HepG2 (cell line): ENCODE data around the gene NXPE3. TPM values are rescaled to one million over a fixed set of nuclear protein-coding genes. Genes with fewer than 3 reads are reported as not detected.

ENCODE experiments used
- ATAC-seq: fragments of 200-7000 bp; cut with Tn5 transposase; 3 replicates; pipeline ENCODE4 v1.9.1; 2020; ENCODE audit warnings: mild to moderate bottlenecking, moderate library complexity
- BruUV-seq: library from RNA; stranded (reverse); fragments of 400-500 nt; replicated peaks from 2 replicates; lab custom pipeline; 2021; lab: Mats Ljungman, UMichigan
- CTCF ChIA-PET: fragments of 300-600 bp; formaldehyde crosslinking; extraction: SDS; loops from one replicate; lab custom pipeline; 2021; ENCODE audit warnings: low total read pairs, inconsistent platforms, low intra/inter-chr PET ratio; lab: Yijun Ruan, JAX
- POLR2A ChIA-PET: fragments of 350-600 bp; sonication (Branson Sonifier 250); formaldehyde crosslinking; loops from one replicate; lab custom pipeline; 2020; ENCODE audit warnings: antibody characterized with exemption, inconsistent platforms; lab: Yijun Ruan, JAX
- DNase-seq: peaks from one replicate; pipeline ENCODE4 v3.0.0-alpha.2; 2015; ENCODE audit warnings: low spot score
- FAIRE-seq: peaks from 3 replicates; lab custom pipeline; 2011; peaks lifted over from hg19 to GRCh38; lab: Jason Lieb, UNC
- H2AFZ ChIP-seq: one replicate; pipeline ENCODE4 v1.6.1; 2011; ENCODE audit warnings: low read length, inconsistent platforms
- H3K27ac ChIP-seq: fragments of 300-600 bp; 3 replicates; pipeline ENCODE4 v1.8.0; 2011; ENCODE audit warnings: mixed run types, mild to moderate bottlenecking, mixed read lengths, low read length, inconsistent platforms; ENCODE audit not compliant: insufficient read depth; ENCODE audit errors: extremely low read length
- H3K27me3 ChIP-seq, 2 experiments: fragments of 200-600 bp in 1 of 2; 2 replicates in 1 of 2; 3 replicates in 1 of 2; pipeline versions ENCODE4 v1.6.0 to v1.8.0; 2011; ENCODE audit warnings: low read length in 2 of 2, mild to moderate bottlenecking in 2 of 2, moderate library complexity in 2 of 2, inconsistent platforms in 1 of 2; ENCODE audit not compliant: insufficient read depth in 2 of 2, control insufficient read depth in 1 of 2
- H3K36me3 ChIP-seq, 2 experiments: fragments of 200-600 bp in 1 of 2; replicated peaks in 1 of 2; 2 replicates in 1 of 2; 3 replicates in 1 of 2; pipeline versions ENCODE4 v1.5.1 to v1.8.0; 2011; ENCODE audit warnings: low read length in 2 of 2, inconsistent platforms in 1 of 2; ENCODE audit not compliant: insufficient read depth in 2 of 2, control insufficient read depth in 1 of 2
- H3K4me1 ChIP-seq: 2 replicates; pipeline ENCODE4 v1.5.1; 2012; ENCODE audit warnings: low read length, inconsistent platforms; ENCODE audit not compliant: insufficient read depth
- H3K4me2 ChIP-seq: 2 replicates; pipeline ENCODE4 v1.6.0; 2011; ENCODE audit warnings: low read depth, low read length, inconsistent platforms
- H3K4me3 ChIP-seq, 3 experiments: fragments of 200-600 bp in 1 of 3; sonication (generic), shearing (Covaris generic) in 1 of 3; replicated peaks in 1 of 3; 2 replicates each; pipeline ENCODE4 v1.5.1; 2011 to 2016; ENCODE audit warnings: low read length in 3 of 3, inconsistent platforms in 2 of 3, low read depth in 2 of 3, mild to moderate bottlenecking in 2 of 3, control low read depth in 1 of 3, mixed read lengths in 1 of 3; ENCODE audit not compliant: insufficient read depth in 1 of 3
- H3K79me2 ChIP-seq: one replicate; pipeline ENCODE4 v1.6.1; 2011; ENCODE audit warnings: low read length, inconsistent platforms; ENCODE audit not compliant: insufficient read depth
- H3K9ac ChIP-seq: 2 replicates; pipeline ENCODE4 v1.6.0; 2011; ENCODE audit warnings: mild to moderate bottlenecking, low read depth, low read length, inconsistent platforms; ENCODE audit not compliant: insufficient read depth
- H3K9me3 ChIP-seq: 2 replicates; pipeline ENCODE4 v1.5.1; 2012; ENCODE audit warnings: mild to moderate bottlenecking, low read length
- H4K20me1 ChIP-seq: 2 replicates; pipeline ENCODE4 v1.6.0; 2011; ENCODE audit warnings: inconsistent platforms, mild to moderate bottlenecking, low read length, moderate library complexity; ENCODE audit not compliant: insufficient read depth
- AKAP8 ChIP-seq: sonication (generic); formaldehyde crosslinking; IDR thresholded peaks from 2 replicates; pipeline ENCODE4 v1.5.1; 2020; ENCODE audit warnings: mild to moderate bottlenecking, missing genetic modification reagents
- ARNT2 ChIP-seq: sonication (generic); formaldehyde crosslinking; IDR thresholded peaks from 2 replicates; pipeline ENCODE4 v1.8.0; 2022; ENCODE audit warnings: mild to moderate bottlenecking, low read depth, missing genetic modification reagents, moderate library complexity
- CHD2 ChIP-seq: IDR thresholded peaks from 2 replicates; pipeline ENCODE4 v1.6.1; 2011; ENCODE audit warnings: low read depth, low read length, improper control_type of control experiment
- GTF3A ChIP-seq: sonication (generic); formaldehyde crosslinking; conservative IDR thresholded peaks from 2 replicates; pipeline ENCODE4 v1.4.0; 2020; ENCODE audit warnings: mild to moderate bottlenecking, missing genetic modification reagents
- MIXL1 ChIP-seq: IDR thresholded peaks from 2 replicates; pipeline ENCODE4 v1.6.1; 2016
- RFX3 ChIP-seq: IDR thresholded peaks from 2 replicates; pipeline ENCODE4 v1.6.1; 2016; ENCODE audit warnings: missing biosample characterization, missing genetic modification reagents
- SMYD3 ChIP-seq: sonication (generic); formaldehyde crosslinking; IDR thresholded peaks from 2 replicates; pipeline ENCODE4 v1.8.1; 2023; ENCODE audit warnings: mild to moderate bottlenecking, missing genetic modification reagents
- ZFP82 ChIP-seq: sonication (generic); formaldehyde crosslinking; IDR thresholded peaks from 2 replicates; pipeline ENCODE4 v1.5.1; 2020; ENCODE audit warnings: mild to moderate bottlenecking, missing genetic modification reagents, borderline replicate concordance
- ZNF143 ChIP-seq: sonication (generic); formaldehyde crosslinking; IDR thresholded peaks from 2 replicates; pipeline ENCODE4 v1.4.0; 2020; ENCODE audit warnings: missing genetic modification reagents
- ZNF354B ChIP-seq: sonication (generic); formaldehyde crosslinking; IDR thresholded peaks from 2 replicates; pipeline ENCODE4 v1.8.0; 2022; ENCODE audit warnings: mild to moderate bottlenecking, missing genetic modification reagents
- ZNF451 ChIP-seq: sonication (generic); formaldehyde crosslinking; IDR thresholded peaks from 2 replicates; pipeline ENCODE4 v1.5.0; 2020; ENCODE audit warnings: mild to moderate bottlenecking, missing genetic modification reagents
- ZNF572 ChIP-seq: sonication (generic); formaldehyde crosslinking; IDR thresholded peaks from 2 replicates; pipeline ENCODE4 v1.5.1; 2020; ENCODE audit warnings: mild to moderate bottlenecking, missing genetic modification reagents
- WGBS: methylation state at CpG from one replicate; pipeline ENCODE4 v1.1.6; 2017; ENCODE audit warnings: low lambda C conversion rate; 5-methylcytosine and 5-hydroxymethylcytosine counted together
- in situ Hi-C: cut with HindIII; loops from 2 replicates; pipeline ENCODE4 v1.10.0; 2017; ENCODE audit warnings: low pct_unique_long_range_greater_than_20kb; ENCODE audit not compliant: extremely low pct_ligation_motif_present
- intact Hi-C: fragments of 100-400 bp; cut with micrococcal nuclease; formaldehyde crosslinking; loops from one replicate; pipeline ENCODE4 v1.10.0; 2022; ENCODE audit not compliant: unreplicated experiment
- polyA plus RNA-seq, 8 experiments: library from polyadenylated mRNA; depleted of rRNA in 3 of 8; stranded (reverse) in 7 of 8; unstranded in 1 of 8; fragments of >200 nt; fragmentation: Illumina TruSeq in 4 of 8; extraction: Trizol in 4 of 8; gene quantifications; 2 replicates each; pipeline versions ENCODE4 v1.2.1 to v1.2.3, GENCODE V29; 2011 to 2016; ENCODE audit warnings: low read depth in 4 of 8, missing spikeins in 1 of 8, mixed read lengths in 1 of 8; ENCODE audit not compliant: insufficient read depth in 1 of 8
- total RNA-seq, 5 experiments: library from RNA; depleted of rRNA; stranded (reverse); fragments of >200 nt; fragmentation: Illumina TruSeq; extraction: Trizol; gene quantifications; 2 replicates each; pipeline ENCODE4 v1.2.3, GENCODE V29; 2016; ENCODE audit warnings: low read depth in 1 of 5
- TF ChIP-seq, protein P1 (sequence below): fragments of 450-650 bp; IDR thresholded peaks from 2 replicates; pipeline ENCODE4 v1.6.1; 2017; ENCODE audit warnings: mild to moderate bottlenecking
- TF ChIP-seq, protein P2 (sequence below), 2 experiments: fragments of 450-650 bp in 1 of 2; sonication (generic) in 1 of 2; formaldehyde crosslinking; IDR thresholded peaks; 2 replicates each; pipeline versions ENCODE4 v1.5.0 to v1.8.0; 2020 to 2022; ENCODE audit warnings: mild to moderate bottlenecking in 1 of 2, missing genetic modification reagents in 1 of 2
- TF ChIP-seq, protein P3 (sequence below): IDR thresholded peaks from 2 replicates; pipeline ENCODE4 v1.6.1; 2018; ENCODE audit warnings: missing genetic modification reagents, mild to moderate bottlenecking, missing compliant biosample characterization

The NXPE3 gene
- total and polyA plus RNA-seq, 2 of the 13 experiments (the other 11 are each of a cell fraction or from before 2014, with no cell fraction given): 3.5 to 4.7 TPM

DNA sequence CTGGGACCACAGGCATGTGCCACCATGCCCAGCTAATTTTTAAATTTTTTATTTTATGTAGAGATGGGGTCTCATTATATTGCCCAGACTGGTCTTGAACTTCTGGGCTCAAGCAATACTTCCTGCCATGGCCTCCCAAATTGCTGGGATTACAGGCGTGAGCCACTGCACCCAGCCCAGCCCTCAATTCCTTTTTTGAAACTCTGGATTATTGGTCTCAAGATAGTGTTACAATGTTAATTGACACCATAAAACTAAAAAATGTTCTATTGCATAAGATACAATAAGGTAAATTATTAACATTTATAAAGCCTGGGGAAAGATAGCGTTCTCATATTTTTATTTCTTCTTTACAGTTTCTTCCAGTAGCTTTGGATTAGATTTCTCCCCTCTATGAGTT is 66.4 kb downstream of the NXPE3 start (continued):
- TF ChIP-seq, protein P1, sequence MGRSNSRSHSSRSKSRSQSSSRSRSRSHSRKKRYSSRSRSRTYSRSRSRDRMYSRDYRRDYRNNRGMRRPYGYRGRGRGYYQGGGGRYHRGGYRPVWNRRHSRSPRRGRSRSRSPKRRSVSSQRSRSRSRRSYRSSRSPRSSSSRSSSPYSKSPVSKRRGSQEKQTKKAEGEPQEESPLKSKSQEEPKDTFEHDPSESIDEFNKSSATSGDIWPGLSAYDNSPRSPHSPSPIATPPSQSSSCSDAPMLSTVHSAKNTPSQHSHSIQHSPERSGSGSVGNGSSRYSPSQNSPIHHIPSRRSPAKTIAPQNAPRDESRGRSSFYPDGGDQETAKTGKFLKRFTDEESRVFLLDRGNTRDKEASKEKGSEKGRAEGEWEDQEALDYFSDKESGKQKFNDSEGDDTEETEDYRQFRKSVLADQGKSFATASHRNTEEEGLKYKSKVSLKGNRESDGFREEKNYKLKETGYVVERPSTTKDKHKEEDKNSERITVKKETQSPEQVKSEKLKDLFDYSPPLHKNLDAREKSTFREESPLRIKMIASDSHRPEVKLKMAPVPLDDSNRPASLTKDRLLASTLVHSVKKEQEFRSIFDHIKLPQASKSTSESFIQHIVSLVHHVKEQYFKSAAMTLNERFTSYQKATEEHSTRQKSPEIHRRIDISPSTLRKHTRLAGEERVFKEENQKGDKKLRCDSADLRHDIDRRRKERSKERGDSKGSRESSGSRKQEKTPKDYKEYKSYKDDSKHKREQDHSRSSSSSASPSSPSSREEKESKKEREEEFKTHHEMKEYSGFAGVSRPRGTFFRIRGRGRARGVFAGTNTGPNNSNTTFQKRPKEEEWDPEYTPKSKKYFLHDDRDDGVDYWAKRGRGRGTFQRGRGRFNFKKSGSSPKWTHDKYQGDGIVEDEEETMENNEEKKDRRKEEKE: no peak
- no peak for TF ChIP-seq MIXL1 (CRISPR knock-in tag)
- TF ChIP-seq, protein P2, sequence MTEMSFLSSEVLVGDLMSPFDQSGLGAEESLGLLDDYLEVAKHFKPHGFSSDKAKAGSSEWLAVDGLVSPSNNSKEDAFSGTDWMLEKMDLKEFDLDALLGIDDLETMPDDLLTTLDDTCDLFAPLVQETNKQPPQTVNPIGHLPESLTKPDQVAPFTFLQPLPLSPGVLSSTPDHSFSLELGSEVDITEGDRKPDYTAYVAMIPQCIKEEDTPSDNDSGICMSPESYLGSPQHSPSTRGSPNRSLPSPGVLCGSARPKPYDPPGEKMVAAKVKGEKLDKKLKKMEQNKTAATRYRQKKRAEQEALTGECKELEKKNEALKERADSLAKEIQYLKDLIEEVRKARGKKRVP (CRISPR knock-in tag; IDR thresholded peaks at IDR 0.05): no peak
- no peak for TF ChIP-seq ZFP82
- no peak for TF ChIP-seq AKAP8

DNA sequence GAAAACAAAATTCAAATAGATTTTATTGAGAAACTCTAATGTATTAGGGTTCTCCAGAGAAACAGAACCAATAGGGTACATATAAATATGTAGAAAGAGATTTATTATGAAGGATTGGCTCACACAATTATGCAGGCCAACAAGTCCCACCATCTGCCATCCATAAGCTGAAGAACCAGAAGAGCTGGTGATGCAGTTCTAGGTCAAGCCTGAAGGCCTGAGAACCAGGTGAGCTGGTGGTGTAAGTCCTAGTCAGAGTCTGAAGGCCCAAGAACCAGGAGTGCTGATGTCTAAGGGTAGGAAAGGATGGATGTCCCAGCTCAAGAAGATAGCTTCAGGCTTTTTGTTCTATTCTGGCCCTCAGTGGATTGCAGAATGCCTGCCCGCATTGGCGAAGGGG is 67.7 kb downstream of the NXPE3 start:
- H3K4me1 ChIP-seq: peaks cover 30% of the 10 kb centered on the region
- CTCF ChIA-PET: no interaction called here
- H3K9me3 ChIP-seq: no peaks in the 10 kb centered on the region
- no peak overlapping the region for H3K4me2 ChIP-seq
- peaks cover 0 to 1% of the 10 kb centered on the region in 2 experiments; a peak in 1 of 5 replicates for H3K36me3 ChIP-seq
- TF ChIP-seq, protein P3, sequence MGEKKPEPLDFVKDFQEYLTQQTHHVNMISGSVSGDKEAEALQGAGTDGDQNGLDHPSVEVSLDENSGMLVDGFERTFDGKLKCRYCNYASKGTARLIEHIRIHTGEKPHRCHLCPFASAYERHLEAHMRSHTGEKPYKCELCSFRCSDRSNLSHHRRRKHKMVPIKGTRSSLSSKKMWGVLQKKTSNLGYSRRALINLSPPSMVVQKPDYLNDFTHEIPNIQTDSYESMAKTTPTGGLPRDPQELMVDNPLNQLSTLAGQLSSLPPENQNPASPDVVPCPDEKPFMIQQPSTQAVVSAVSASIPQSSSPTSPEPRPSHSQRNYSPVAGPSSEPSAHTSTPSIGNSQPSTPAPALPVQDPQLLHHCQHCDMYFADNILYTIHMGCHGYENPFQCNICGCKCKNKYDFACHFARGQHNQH: no peak
- TF ChIP-seq ZNF143 (no peak), CHD2 (no peak), GTF3A (CRISPR knock-in tag) (no peak), ZNF572 (CRISPR knock-in tag) (no peak), SMYD3 (CRISPR knock-in tag) (no peak), ARNT2 (CRISPR knock-in tag) (no peak), ZNF451 (CRISPR knock-in tag) (no peak), ZNF354B (CRISPR knock-in tag) (no peak), RFX3 (no peak)
- in situ Hi-C loops: no loop called here
- 100% methylated on average over 2 of the region's 2 CpGs for WGBS
- H3K27ac ChIP-seq: no peak overlapping the region
- H3K79me2 ChIP-seq: peaks cover 22% of the 10 kb centered on the region
- no peaks in the 10 kb centered on the region; a peak in 1 of 5 replicates for H3K27me3 ChIP-seq
- H4K20me1 ChIP-seq: peaks cover 19% of the 10 kb centered on the region
- H3K9ac ChIP-seq: no peak overlapping the region
- H3K4me3 ChIP-seq: no peak overlapping the region
- FAIRE-seq (no peak), DNase-seq (no peak), ATAC-seq (no peak)
- intact Hi-C loops: loop anchor here (5.0 kb wide), 1 partner anchor 34 kb away; no protein-coding TSS in a partner anchor
- POLR2A ChIA-PET: no interaction called here
- H2AFZ ChIP-seq: no peak overlapping the region
- BruUV-seq: no TSS peak
